ENCODE measurements around the gene PGBD5.

The PGBD5 gene

DNA sequence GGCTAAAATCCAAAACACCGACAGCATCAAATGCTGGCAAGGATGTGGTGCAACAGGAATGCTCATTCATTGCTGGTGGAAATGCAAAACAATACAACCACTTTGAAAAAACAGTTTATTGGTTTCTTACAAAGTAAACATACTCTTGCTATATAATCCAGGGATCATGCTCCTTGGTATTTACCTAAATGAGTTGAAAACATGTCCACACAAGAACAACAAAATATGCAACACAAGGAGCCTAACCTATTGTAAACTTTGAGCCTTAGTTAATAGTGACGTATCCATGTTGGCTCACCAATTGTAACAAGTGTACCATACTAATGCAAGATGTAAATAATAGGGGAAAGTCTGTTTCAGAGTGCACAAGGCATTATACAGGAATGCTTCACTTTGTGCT, 37.2 kb upstream of the PGBD5 start:
- TF ChIP-seq, protein P1, sequence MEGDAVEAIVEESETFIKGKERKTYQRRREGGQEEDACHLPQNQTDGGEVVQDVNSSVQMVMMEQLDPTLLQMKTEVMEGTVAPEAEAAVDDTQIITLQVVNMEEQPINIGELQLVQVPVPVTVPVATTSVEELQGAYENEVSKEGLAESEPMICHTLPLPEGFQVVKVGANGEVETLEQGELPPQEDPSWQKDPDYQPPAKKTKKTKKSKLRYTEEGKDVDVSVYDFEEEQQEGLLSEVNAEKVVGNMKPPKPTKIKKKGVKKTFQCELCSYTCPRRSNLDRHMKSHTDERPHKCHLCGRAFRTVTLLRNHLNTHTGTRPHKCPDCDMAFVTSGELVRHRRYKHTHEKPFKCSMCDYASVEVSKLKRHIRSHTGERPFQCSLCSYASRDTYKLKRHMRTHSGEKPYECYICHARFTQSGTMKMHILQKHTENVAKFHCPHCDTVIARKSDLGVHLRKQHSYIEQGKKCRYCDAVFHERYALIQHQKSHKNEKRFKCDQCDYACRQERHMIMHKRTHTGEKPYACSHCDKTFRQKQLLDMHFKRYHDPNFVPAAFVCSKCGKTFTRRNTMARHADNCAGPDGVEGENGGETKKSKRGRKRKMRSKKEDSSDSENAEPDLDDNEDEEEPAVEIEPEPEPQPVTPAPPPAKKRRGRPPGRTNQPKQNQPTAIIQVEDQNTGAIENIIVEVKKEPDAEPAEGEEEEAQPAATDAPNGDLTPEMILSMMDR (IDR thresholded peaks at IDR 0.05; ENCODE audit: low read depth, low read length), result no peak
- Histone ChIP-seq H3K36me3 (no peaks in the 10 kb centered on the region), H3K4me3 (ENCODE audit: low read depth, low read length) (no peak overlapping the region), H3K9me3 (ENCODE audit: severe bottlenecking) (no peaks in the 10 kb centered on the region), H3K27me3 (ENCODE audit: insufficient read depth, low read depth, severe bottlenecking) (no peaks in the 10 kb centered on the region), H3K27ac (no peak overlapping the region)
- DNase-seq, result no peak

DNA sequence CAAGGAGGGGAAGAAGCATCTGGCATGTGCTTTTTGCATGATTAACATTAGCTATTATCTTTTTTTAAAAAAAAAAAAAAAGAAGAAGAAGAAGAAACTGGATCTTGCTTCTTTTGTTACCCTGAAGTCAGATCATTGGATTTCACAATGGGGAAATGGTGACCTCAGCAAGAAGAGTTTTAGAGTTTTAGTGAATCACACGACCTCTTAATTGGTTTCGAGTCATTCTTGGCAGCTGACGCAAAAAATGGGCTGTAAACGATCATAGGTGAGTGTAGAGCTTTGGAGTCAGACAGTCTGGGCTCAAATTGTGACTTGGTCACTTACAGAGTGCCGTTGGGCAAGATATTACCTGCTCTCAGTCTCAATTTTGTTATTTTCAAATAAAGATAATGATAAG, 33.3 kb upstream of the PGBD5 start:
- Histone ChIP-seq H3K27me3 (ENCODE audit: insufficient read depth, low read depth, severe bottlenecking) (no peaks in the 10 kb centered on the region), H3K27ac (no peak overlapping the region), H3K36me3 (no peaks in the 10 kb centered on the region), H3K9me3 (ENCODE audit: severe bottlenecking) (no peaks in the 10 kb centered on the region), H3K4me3 (ENCODE audit: low read depth, low read length) (no peak overlapping the region)
- no peak for DNase-seq
- TF ChIP-seq, protein P1 (IDR thresholded peaks at IDR 0.05; ENCODE audit: low read depth, low read length), result no peak

DNA sequence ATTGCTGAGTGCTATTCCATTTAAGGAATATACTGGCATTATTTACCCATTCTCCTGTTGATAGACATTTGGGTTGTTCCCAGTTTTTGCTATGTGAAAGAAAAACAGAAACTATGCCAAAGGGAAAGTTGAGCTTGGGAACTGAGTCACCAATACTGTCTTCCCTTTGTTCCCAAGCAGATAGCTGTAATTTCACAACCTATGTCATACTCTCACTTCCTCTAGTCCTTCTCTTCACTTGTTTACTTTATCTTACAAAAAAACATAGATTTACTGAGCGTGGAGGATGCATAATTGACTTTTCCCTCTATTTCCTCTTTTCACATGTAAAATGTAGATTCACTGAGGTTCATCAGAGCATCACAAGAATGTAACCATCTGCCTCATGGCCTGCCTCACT, 32.4 kb upstream of the PGBD5 start:
- Histone ChIP-seq H3K27me3 (ENCODE audit: insufficient read depth, low read depth, severe bottlenecking) (no peaks in the 10 kb centered on the region), H3K9me3 (ENCODE audit: severe bottlenecking) (no peaks in the 10 kb centered on the region), H3K36me3 (no peaks in the 10 kb centered on the region), H3K27ac (no peak overlapping the region), H3K4me3 (ENCODE audit: low read depth, low read length) (no peak overlapping the region)
- no peak for DNase-seq
- TF ChIP-seq, protein P1 (IDR thresholded peaks at IDR 0.05; ENCODE audit: low read depth, low read length), result no peak

DNA sequence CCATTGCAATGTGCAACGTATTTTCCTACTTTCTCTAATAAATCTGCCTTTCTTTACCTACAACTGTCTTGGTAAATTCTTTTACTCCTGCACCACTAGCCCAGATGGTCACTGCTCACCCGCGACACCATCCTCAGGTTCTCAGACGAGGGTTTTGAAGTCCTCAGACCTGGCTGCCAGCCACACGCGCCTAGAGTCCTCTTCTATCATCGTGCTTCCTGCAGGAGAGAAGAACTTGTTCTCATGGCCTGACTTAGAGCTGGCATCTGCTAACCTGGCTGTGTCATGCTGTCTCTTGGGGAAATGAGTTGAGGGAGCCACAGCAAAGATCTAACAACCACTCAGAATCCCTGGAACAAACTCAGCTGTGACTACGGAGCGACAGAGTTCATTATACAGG, 30.3 kb upstream of the PGBD5 start:
- Histone ChIP-seq H3K4me3 (ENCODE audit: low read depth, low read length) (no peak overlapping the region), H3K27ac (no peak overlapping the region), H3K36me3 (no peaks in the 10 kb centered on the region), H3K9me3 (ENCODE audit: severe bottlenecking) (no peaks in the 10 kb centered on the region), H3K27me3 (ENCODE audit: insufficient read depth, low read depth, severe bottlenecking) (no peaks in the 10 kb centered on the region)
- DNase-seq, result no peak
- TF ChIP-seq, protein P1 (IDR thresholded peaks at IDR 0.05; ENCODE audit: low read depth, low read length), result no peak

DNA sequence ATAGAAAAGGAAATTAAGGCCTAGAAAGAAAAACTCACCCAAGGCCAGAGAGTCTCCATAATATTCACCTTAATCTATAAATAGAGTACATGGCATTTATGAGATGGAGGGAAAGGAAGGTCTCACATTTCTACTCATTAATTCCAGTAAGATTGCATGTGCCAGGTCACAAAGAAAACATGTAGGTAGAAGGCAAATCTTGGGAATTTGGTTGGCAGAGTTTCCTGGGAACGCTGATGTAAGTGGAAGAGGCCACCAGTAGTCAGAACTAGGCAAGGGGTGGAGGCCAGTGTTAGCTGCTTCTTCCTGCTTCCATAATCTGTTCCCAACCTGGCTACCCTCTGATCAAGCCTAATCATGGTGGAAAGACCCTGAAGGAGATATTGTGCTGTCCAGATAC, 29.2 kb upstream of the PGBD5 start:
- Histone ChIP-seq H3K4me3 (ENCODE audit: low read depth, low read length) (no peak overlapping the region), H3K27ac (no peak overlapping the region), H3K9me3 (ENCODE audit: severe bottlenecking) (no peaks in the 10 kb centered on the region), H3K36me3 (no peaks in the 10 kb centered on the region), H3K27me3 (ENCODE audit: insufficient read depth, low read depth, severe bottlenecking) (no peaks in the 10 kb centered on the region)
- TF ChIP-seq, protein P1 (IDR thresholded peaks at IDR 0.05; ENCODE audit: low read depth, low read length), result no peak
- DNase-seq, result no peak

DNA sequence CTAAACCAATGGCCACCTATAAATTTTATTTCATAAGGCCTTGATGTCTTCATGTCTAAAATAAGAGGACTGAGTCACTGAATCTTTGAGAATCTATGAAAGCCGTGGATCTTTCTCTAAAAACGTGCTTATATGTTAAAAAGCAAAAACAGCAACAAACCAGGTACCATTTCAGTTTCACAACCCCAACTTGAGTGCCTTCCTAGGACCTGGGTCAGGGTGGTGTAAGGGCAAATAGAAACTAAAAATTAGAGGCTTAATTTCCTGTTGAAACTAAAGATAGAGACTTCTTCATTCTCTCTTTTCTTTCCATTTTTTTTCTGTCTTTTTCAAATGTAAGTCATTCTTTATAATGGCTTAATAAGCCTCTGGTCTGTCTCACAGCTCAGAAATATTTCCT, 27.2 kb upstream of the PGBD5 start:
- H3K27ac ChIP-seq, result no peak overlapping the region
- H3K4me3 ChIP-seq (ENCODE audit: low read depth, low read length), result no peak overlapping the region
- TF ChIP-seq, protein P1 (IDR thresholded peaks at IDR 0.05; ENCODE audit: low read depth, low read length), result no peak

More for the DNA sequence above, 27.2 kb upstream of the PGBD5 start:
- no peak for DNase-seq
- Histone ChIP-seq H3K36me3 (no peaks in the 10 kb centered on the region), H3K27me3 (ENCODE audit: insufficient read depth, low read depth, severe bottlenecking) (no peaks in the 10 kb centered on the region), H3K9me3 (ENCODE audit: severe bottlenecking) (no peaks in the 10 kb centered on the region)
